H1 (cell line): Measurements from ENCODE around the gene ARHGAP18. TPM values are rescaled to one million over a fixed set of nuclear protein-coding genes. Genes with fewer than 3 reads are reported as not detected.

Source experiments
- CTCF ChIA-PET: fragments of 300-600 bp; sonication (Branson Sonifier 250); formaldehyde crosslinking; loops from one replicate; lab custom pipeline; 2021; ENCODE audit not compliant: partially characterized antibody; lab: Charles Lee
- POLR2A ChIA-PET: fragments of 300-600 bp; sonication (Branson Sonifier 250); formaldehyde crosslinking; loops from one replicate; lab custom pipeline; 2021; ENCODE audit warnings: inconsistent platforms; ENCODE audit not compliant: partially characterized antibody; lab: Charles Lee
- DNase-seq, 2 experiments: peaks; one replicate each; pipeline versions ENCODE4 v3.0.0 to v3.0.0-alpha.2; 2010 to 2022; ENCODE audit warnings: low spot score in 2 of 2, low read depth in 1 of 2, mixed read lengths in 1 of 2
- FAIRE-seq: peaks from 2 replicates; lab custom pipeline; 2011; peaks lifted over from hg19 to GRCh38; lab: Jason Lieb, UNC
- H2AFZ ChIP-seq: 2 replicates; pipeline ENCODE4 v1.8.1; 2012; ENCODE audit warnings: low read length, inconsistent platforms
- H2AK5ac ChIP-seq: 2 replicates; pipeline ENCODE4 v1.6.1; 2013; ENCODE audit warnings: low read depth, low read length
- H2BK120ac ChIP-seq: replicated peaks from 2 replicates; pipeline ENCODE3; 2013; ENCODE audit warnings: low read depth, low read length, inconsistent platforms
- H2BK12ac ChIP-seq: 2 replicates; pipeline ENCODE4 v1.6.1; 2013; ENCODE audit warnings: low read depth, low read length
- H2BK15ac ChIP-seq: 2 replicates; pipeline ENCODE4 v1.6.1; 2013; ENCODE audit warnings: low read length
- H2BK20ac ChIP-seq: 2 replicates; pipeline ENCODE4 v1.6.1; 2013; ENCODE audit warnings: low read length
- H2BK5ac ChIP-seq: 2 replicates; pipeline ENCODE4 v1.6.1; 2013; ENCODE audit warnings: low read depth, low read length
- H3K14ac ChIP-seq: 2 replicates; pipeline ENCODE4 v1.6.1; 2013; ENCODE audit warnings: inconsistent platforms; ENCODE audit not compliant: insufficient read length
- H3K18ac ChIP-seq: 2 replicates; pipeline ENCODE4 v1.6.1; 2013; ENCODE audit warnings: low read length; ENCODE audit errors: extremely low read depth
- H3K23ac ChIP-seq: 2 replicates; pipeline ENCODE4 v1.6.1; 2013; ENCODE audit warnings: inconsistent platforms; ENCODE audit not compliant: insufficient read length
- H3K23me2 ChIP-seq: 2 replicates; pipeline ENCODE4 v1.6.1; 2013; ENCODE audit warnings: low read depth, low read length
- H3K27ac ChIP-seq: 2 replicates; pipeline ENCODE4 v1.6.1; 2011; ENCODE audit warnings: low read depth, low read length, inconsistent platforms
- H3K27me3 ChIP-seq, 4 experiments: replicated peaks in 1 of 4; 1 replicate in 1 of 4; 2 replicates in 3 of 4; pipeline versions ENCODE4 v1.6.1 to v1.8.1; 2011 to 2013; ENCODE audit warnings: low read length in 3 of 4, mild to moderate bottlenecking in 3 of 4, inconsistent platforms in 2 of 4, mixed read lengths in 2 of 4, moderate library complexity in 1 of 4; ENCODE audit not compliant: control insufficient read depth in 3 of 4, insufficient read depth in 3 of 4; ENCODE audit errors: extremely low read depth in 1 of 4
- H3K36me3 ChIP-seq, 4 experiments: 2 replicates each; pipeline versions ENCODE4 v1.6.1 to v1.8.1; 2011 to 2013; ENCODE audit warnings: mild to moderate bottlenecking in 4 of 4, low read length in 3 of 4, moderate library complexity in 2 of 4, control low read depth in 1 of 4, inconsistent platforms in 1 of 4; ENCODE audit not compliant: insufficient read depth in 4 of 4, control insufficient read depth in 2 of 4
- H3K4ac ChIP-seq: replicated peaks from 2 replicates; pipeline ENCODE3; 2013; ENCODE audit warnings: low read length, low read depth, mixed read lengths, inconsistent platforms; ENCODE audit not compliant: insufficient read length
- H3K4me1 ChIP-seq, 4 experiments: replicated peaks in 1 of 4; 1 replicate in 1 of 4; 2 replicates in 3 of 4; pipeline versions ENCODE4 v1.6.1 to v1.8.1; 2011 to 2013; ENCODE audit warnings: low read length in 3 of 4, inconsistent platforms in 2 of 4, mixed read lengths in 1 of 4; ENCODE audit not compliant: insufficient read depth in 4 of 4, control insufficient read depth in 3 of 4
- H3K4me2 ChIP-seq, 2 experiments: 2 replicates each; pipeline versions ENCODE4 v1.6.1 to v1.8.1; 2011 to 2013; ENCODE audit warnings: low read depth in 2 of 2, low read length in 2 of 2, control low read depth in 1 of 2, inconsistent platforms in 1 of 2, mild to moderate bottlenecking in 1 of 2; ENCODE audit not compliant: insufficient read depth in 1 of 2
- H3K4me3 ChIP-seq, 4 experiments: fragments of 200-600, 300-600 bp in 1 of 4; sonication (generic), shearing (Covaris generic), sonication (Bioruptor Twin) in 1 of 4; 2 replicates each; pipeline versions ENCODE4 v1.5.1 to v1.8.1; 2011 to 2016; ENCODE audit warnings: low read length in 4 of 4, low read depth in 3 of 4, control low read depth in 2 of 4, inconsistent platforms in 2 of 4, mild to moderate bottlenecking in 2 of 4, mixed read lengths in 1 of 4, moderate library complexity in 1 of 4; ENCODE audit not compliant: insufficient read depth in 2 of 4; ENCODE audit errors: extremely low read depth in 1 of 4
- H3K56ac ChIP-seq: replicated peaks from 2 replicates; pipeline ENCODE3; 2013; ENCODE audit warnings: low read depth, mild to moderate bottlenecking, mixed read lengths, low read length, inconsistent platforms; ENCODE audit not compliant: insufficient read length
- H3K79me1 ChIP-seq: 2 replicates; pipeline ENCODE4 v1.6.1; 2013; ENCODE audit warnings: low read depth, low read length, control low read depth
- H3K79me2 ChIP-seq, 2 experiments: 2 replicates each; pipeline versions ENCODE4 v1.6.1 to v1.8.1; 2012 to 2013; ENCODE audit warnings: low read length in 2 of 2, mild to moderate bottlenecking in 2 of 2, inconsistent platforms in 1 of 2; ENCODE audit not compliant: insufficient read depth in 2 of 2, control insufficient read depth in 1 of 2
- H3K9ac ChIP-seq, 4 experiments: replicated peaks in 1 of 4; 1 replicate in 1 of 4; 2 replicates in 3 of 4; pipeline versions ENCODE4 v1.6.1 to v1.8.1; 2011 to 2013; ENCODE audit warnings: low read depth in 3 of 4, low read length in 3 of 4, control low read depth in 2 of 4, mild to moderate bottlenecking in 2 of 4, moderate library complexity in 2 of 4, inconsistent platforms in 1 of 4; ENCODE audit errors: extremely low read depth in 1 of 4
- H3K9me3 ChIP-seq, 2 experiments: 2 replicates each; pipeline versions ENCODE4 v1.6.1 to v1.8.1; 2012 to 2013; ENCODE audit warnings: mild to moderate bottlenecking in 2 of 2, moderate library complexity in 2 of 2, control low read depth in 1 of 2, inconsistent platforms in 1 of 2, low read depth in 1 of 2, low read length in 1 of 2, mixed read lengths in 1 of 2; ENCODE audit not compliant: insufficient read depth in 2 of 2
- H4K20me1 ChIP-seq, 2 experiments: replicated peaks in 1 of 2; 2 replicates each; pipeline versions ENCODE3 to v1.8.1; 2011 to 2013; ENCODE audit warnings: inconsistent platforms in 2 of 2, low read length in 2 of 2, mild to moderate bottlenecking in 1 of 2; ENCODE audit not compliant: insufficient read depth in 2 of 2, control insufficient read depth in 1 of 2
- H4K5ac ChIP-seq: 2 replicates; pipeline ENCODE4 v1.6.1; 2013; ENCODE audit warnings: low read length, low read depth, mixed read lengths, inconsistent platforms; ENCODE audit not compliant: insufficient read length
- H4K8ac ChIP-seq: 2 replicates; pipeline ENCODE4 v1.8.0; 2013; ENCODE audit warnings: mild to moderate bottlenecking, moderate library complexity, low read length, inconsistent platforms; ENCODE audit not compliant: insufficient read depth; ENCODE audit errors: extremely low read depth
- H4K91ac ChIP-seq: replicated peaks from 2 replicates; pipeline ENCODE3; 2013; ENCODE audit warnings: low read length, mixed read lengths, inconsistent platforms; ENCODE audit not compliant: insufficient read length
- EGR1 ChIP-seq: IDR thresholded peaks from 2 replicates; pipeline ENCODE4 v1.6.1; 2011; ENCODE audit warnings: low read depth, low read length, borderline replicate concordance
- RFX5 ChIP-seq: IDR thresholded peaks from 2 replicates; pipeline ENCODE4 v1.6.1; 2011; ENCODE audit warnings: low read depth, low read length, improper control_type of control experiment, borderline replicate concordance
- SIN3A ChIP-seq, 2 experiments: IDR thresholded peaks in 1 of 2; conservative IDR thresholded peaks in 1 of 2; 2 replicates each; pipeline ENCODE4 v1.6.1; 2011 to 2012; ENCODE audit warnings: low read length in 2 of 2, improper control_type of control experiment in 1 of 2, low read depth in 1 of 2, mild to moderate bottlenecking in 1 of 2
- TAF7 ChIP-seq: optimal IDR thresholded peaks from 2 replicates; pipeline ENCODE3; 2011; ENCODE audit warnings: low read depth, mild to moderate bottlenecking, inconsistent platforms, low read length, moderate library complexity, borderline replicate concordance
- TCF12 ChIP-seq: IDR thresholded peaks from 2 replicates; pipeline ENCODE4 v1.6.1; 2011; ENCODE audit warnings: low read depth, mild to moderate bottlenecking, low read length
- WGBS, 2 experiments: shearing (Covaris generic) in 1 of 2; methylation state at CpG; one replicate each; pipeline versions ENCODE4 v1.1.6 to v1.1.7; 2013 to 2015; ENCODE audit warnings: low lambda C conversion rate in 2 of 2, mixed read lengths in 2 of 2, inconsistent platforms in 1 of 2, low coverage in 1 of 2, missing lambda C conversion rate in 1 of 2; ENCODE audit not compliant: insufficient replicate concordance in 2 of 2, insufficient coverage in 1 of 2, insufficient read length in 1 of 2; ENCODE audit errors: extremely low coverage in 1 of 2, missing lambda C conversion rate in 1 of 2; 5-methylcytosine and 5-hydroxymethylcytosine counted together
- polyA plus RNA-seq, 7 experiments: library from polyadenylated mRNA; depleted of rRNA in 3 of 7; stranded (reverse) in 5 of 7; unstranded in 2 of 7; fragments of >200 nt in 5 of 7; fragments of 200-250 nt in 2 of 7; gene quantifications; 1 replicate in 5 of 7; 2 replicates in 1 of 7; 4 replicates in 1 of 7; pipeline versions ENCODE4 v1.2.1 to v1.2.3, GENCODE V29; 2011 to 2013; ENCODE audit warnings: missing spikeins in 2 of 7, mixed read lengths in 2 of 7
- total RNA-seq: library from RNA; stranded (reverse); fragmentation: NEBNext Ultra II Directional; extraction: Animal tissue kit (Norgen Biotek cat#: 25700); gene quantifications from 2 replicates; pipeline ENCODE4 v1.2.1, GENCODE V29; 2021
- TF ChIP-seq, protein P1 (sequence below): IDR thresholded peaks from 2 replicates; pipeline ENCODE4 v1.6.1; 2011; ENCODE audit warnings: low read depth, mild to moderate bottlenecking, low read length; ENCODE audit not compliant: insufficient read depth
- TF ChIP-seq, protein P2 (sequence below): IDR thresholded peaks from 2 replicates; pipeline ENCODE4 v1.6.1; 2012; ENCODE audit warnings: inconsistent platforms

Gene ARHGAP18
- total and polyA plus RNA-seq, 2 of the 8 experiments (the other 6 are each of a cell fraction or from before 2014, with no cell fraction given) = 0.83 to 4.5 TPM

DNA sequence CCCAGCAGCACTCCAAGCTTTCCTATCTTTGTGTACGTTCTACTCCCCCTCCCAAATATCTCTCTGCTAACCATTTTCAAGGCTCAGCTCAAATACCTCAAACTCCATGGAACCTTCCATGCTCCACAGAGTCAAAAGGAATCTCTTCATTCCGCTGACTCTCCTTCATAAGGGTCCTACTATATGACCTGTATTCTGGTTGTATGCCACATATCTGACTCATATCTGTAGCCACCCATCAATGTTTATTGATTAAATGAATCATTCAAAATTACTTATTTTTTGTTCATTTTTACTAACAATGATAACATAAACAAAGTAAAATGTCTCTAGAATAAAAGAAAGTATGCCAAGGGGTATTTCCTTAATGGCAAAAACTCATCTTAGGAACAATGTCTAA lies 123.2 kb downstream of the ARHGAP18 start:
- 81% methylated on average over 2 of the region's 2 CpGs; no CpG with 5 or more reads in 1 of the 2 experiments for WGBS, 2 experiments

More for the DNA sequence above, 123.2 kb downstream of the ARHGAP18 start:
- H2BK15ac ChIP-seq = no peak overlapping the region
- no peak overlapping the region for H2BK5ac ChIP-seq
- no peaks in the 10 kb centered on the region for H3K4me1 ChIP-seq
- no peak overlapping the region for H2BK12ac ChIP-seq
- no peak overlapping the region for H2BK120ac ChIP-seq
- H3K4ac ChIP-seq = no peak overlapping the region
- H3K9ac ChIP-seq = no peak overlapping the region
- no peaks in the 10 kb centered on the region for H3K79me2 ChIP-seq
- H2BK20ac ChIP-seq = no peak overlapping the region
- H4K5ac ChIP-seq = no peak overlapping the region
- H3K56ac ChIP-seq = no peak overlapping the region
- no peaks in the 10 kb centered on the region for H3K79me1 ChIP-seq
- no peak for TF ChIP-seq RFX5
- TF ChIP-seq, protein P1, sequence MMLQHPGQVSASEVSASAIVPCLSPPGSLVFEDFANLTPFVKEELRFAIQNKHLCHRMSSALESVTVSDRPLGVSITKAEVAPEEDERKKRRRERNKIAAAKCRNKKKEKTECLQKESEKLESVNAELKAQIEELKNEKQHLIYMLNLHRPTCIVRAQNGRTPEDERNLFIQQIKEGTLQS = no peak
- TF ChIP-seq TAF7 = no peak
- no peak for TF ChIP-seq EGR1
- no peak for TF ChIP-seq SIN3A (conservative IDR thresholded peaks at IDR 0.05 in 1 of 2, IDR thresholded peaks at IDR 0.05 in 1 of 2; ENCODE audit: low read depth in 1 of 2, low read length in 2 of 2)
- no peak for TF ChIP-seq TCF12
- TF ChIP-seq, protein P2, sequence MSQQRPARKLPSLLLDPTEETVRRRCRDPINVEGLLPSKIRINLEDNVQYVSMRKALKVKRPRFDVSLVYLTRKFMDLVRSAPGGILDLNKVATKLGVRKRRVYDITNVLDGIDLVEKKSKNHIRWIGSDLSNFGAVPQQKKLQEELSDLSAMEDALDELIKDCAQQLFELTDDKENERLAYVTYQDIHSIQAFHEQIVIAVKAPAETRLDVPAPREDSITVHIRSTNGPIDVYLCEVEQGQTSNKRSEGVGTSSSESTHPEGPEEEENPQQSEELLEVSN = no peak
- TF ChIP-seq, all 59 proteins: peak for 0
- ChIA-PET CTCF (interaction anchor here (0.6 to 1.5 kb wide), 4 partner anchors 11 to 400 kb away, joined by 3 to 5 read pairs (median 3); no protein-coding TSS in a partner anchor), POLR2A (no interaction called here)
- Histone ChIP-seq H2AK5ac (no peak overlapping the region), H3K27ac (no peak overlapping the region), H3K4me2 (no peak overlapping the region), H3K36me3 (no peaks in the 10 kb centered on the region), H3K4me3 (no peak overlapping the region), H3K27me3 (no peaks in the 10 kb centered on the region), H3K9me3 (no peaks in the 10 kb centered on the region), H2AFZ (no peak overlapping the region), H4K91ac (no peak overlapping the region), H3K18ac (no peak overlapping the region), H4K20me1 (no peaks in the 10 kb centered on the region), H3K23ac (no peak overlapping the region), H4K8ac (no peak overlapping the region), H3K23me2 (no peaks in the 10 kb centered on the region), H3K14ac (no peak overlapping the region)
- DNase-seq (no peak), FAIRE-seq (no peak)
